Activated CD4-positive, alpha-beta T cell treated with anti-CD3 and anti-CD28 coated beads, Interleukin-2, amount 50 U/mL, for 1 hour (primary cell): ENCODE data around the gene NFILZ.

ENCODE experiments used
- DNase-seq: peaks from one replicate; pipeline ENCODE4 v3.0.0-alpha.2; 2020

Gene NFILZ

GRCh38 chr19:8642561-8642960, 12.1 kb downstream of the NFILZ start:
- no peak for DNase-seq

DNA sequence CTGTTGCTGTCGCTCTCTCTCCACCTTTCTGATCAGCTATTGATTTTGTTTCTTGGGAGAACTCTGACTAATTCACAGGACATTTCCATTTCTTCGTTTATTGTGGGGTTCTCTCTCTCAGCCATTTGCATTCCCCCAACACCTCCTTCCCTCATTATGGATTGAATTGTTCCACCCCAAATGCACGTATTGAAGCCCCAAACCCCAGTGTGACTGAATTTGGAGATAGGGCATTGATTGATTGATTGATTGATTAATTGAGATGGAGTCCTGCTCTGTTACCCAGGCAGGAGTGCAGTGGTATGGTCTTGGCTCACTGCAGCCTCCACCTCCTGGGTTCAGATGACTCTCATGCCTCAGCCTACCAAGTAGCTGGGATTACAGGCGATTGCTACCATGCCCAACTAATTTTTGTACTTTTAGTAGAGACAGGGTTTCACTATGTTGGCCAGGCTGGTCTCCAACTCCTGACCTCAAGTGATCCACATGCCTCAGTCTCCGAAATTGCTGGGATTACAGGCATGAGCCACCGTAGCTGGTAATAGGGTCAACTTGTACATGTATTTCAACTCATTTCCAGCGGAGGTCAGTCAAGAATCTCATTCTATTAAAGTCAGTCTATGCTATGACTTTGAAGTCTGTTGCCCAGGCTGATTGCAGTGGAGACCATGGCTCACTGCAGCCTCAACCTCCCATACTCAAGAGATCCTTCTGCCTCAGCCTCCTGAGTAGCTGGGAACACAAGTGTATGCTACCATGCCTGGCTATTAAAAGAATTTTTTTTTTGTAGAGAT, 13.6 kb downstream of the NFILZ start:
- no peak for DNase-seq

DNA sequence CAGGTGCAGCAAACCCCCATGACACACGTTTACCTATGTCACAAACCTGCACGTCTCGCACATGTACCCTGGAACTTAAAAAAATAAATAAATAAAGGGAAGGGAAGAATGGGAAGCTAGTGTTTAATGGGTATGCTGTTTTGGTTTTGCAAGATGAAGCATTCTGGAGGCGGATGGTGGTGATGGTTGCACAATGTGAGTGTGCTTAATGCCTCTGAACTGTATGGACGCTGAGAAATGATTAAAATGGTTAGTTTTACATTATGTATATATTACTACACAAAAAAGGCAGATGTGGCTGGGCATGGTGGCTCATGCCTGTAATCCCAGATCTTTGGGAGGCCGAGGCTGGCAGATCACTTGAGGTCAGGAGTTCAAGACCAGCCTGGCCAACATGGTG, 17.8 kb downstream of the NFILZ start:
- DNase-seq, result no peak

DNA sequence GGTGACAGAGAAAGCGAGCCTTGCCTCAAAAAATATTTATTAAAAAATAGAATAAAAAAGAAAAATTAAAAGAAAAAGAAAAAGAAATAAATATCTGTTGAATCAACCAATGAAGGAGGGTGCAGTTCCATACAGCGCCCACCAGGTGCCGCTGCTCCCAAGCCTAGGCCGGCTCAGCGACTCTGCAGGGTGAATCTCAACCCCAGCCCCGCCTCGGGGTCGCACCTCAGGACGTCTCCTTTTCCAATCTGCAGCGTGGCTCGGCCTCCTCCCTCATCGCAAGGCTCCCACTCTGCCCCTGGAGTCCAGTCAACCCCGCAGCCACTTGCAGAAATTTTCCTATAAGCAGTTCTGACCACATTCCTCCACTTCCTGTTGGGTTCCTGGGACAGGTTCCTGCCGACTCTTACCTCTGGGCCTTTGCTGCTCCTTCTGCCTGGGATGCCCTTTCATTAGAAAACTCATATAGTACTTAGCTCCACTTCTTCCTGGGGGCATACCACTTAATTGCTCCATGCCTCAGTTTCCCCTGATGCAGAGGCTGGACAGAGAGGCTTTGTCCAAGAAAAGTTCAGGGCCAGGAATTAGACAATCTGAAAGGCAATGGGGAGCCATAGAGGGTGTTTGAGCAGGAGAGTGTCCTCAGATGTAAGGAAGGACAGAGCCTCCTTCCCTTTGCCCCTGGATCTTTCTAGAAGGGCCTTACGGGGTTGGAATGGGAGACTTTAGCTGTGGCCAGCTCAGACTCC, 24.3 kb downstream of the NFILZ start:
- DNase-seq, result peak; percentile 68

- peak; percentile 28 for DNase-seq
Observed at GRCh38 chr19:8655340-8655709, 24.9 kb downstream of the NFILZ start.

DNA sequence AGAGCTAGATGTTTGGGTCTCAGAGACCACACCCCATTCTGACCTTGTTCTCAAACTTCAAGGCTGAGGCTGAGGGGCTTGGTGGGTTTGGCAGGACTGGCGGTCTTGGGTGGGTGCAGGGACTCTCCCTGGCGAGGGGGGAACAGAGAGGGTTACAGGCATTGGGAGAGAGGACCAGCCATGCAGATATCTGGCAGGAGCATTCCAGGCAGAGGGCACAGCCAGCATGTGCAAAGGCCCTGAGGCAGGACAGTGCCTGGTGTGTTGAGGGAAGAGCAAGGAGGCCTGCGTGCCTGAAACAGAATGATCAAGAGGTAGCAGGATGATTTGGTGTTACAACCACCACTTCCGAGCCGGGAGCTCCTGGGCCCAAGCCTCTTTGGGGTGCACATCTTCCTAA, 27.4 kb downstream of the NFILZ start:
- no peak for DNase-seq

GRCh38 chr19:8659905-8660304, 29.5 kb downstream of the NFILZ start:
- DNase-seq, result no peak

DNA sequence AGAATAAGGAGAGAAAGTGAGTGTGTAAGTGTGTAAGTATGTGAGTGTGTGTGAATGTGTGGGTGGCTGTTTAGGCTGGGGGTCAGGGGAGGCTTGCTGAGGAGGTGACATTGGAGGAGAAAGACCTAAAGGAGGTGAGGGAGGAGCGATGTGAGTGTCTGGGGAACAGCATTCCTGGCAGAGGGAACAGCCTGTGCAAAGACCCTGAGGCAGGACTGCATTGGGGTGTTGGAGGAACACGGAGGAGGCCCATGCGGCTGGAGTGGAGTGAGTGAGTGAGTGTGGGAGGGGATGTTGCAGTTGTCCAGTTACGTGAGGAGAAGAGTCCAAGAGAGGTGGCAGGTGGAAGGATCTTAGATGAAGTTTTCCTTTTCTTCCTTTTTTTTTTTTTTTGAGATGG, 31.8 kb downstream of the NFILZ start:
- DNase-seq, result no peak

- peak; percentile 11 for DNase-seq
Observed at GRCh38 chr19:8663920-8664670, 33.7 kb downstream of the NFILZ start.

DNA sequence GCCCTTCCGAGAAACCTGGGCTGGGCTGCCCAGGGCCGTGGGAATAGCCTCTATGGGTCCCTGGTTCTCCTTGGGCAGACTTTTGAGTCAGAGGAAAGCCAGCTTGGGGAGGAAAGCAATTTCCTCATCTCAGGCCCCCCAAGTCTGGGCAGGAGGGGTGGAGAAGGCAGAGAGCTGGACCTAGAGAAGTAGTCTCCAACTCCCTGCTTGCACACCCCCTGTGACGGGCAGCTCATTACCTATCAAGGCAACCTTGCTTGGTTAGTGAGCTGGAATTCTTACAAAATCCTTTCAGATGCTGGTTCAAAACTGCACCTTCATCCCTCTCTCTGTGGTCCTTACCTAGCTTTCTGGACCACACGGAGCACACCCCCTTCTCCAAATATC, 34.2 kb downstream of the NFILZ start:
- no peak for DNase-seq

DNA sequence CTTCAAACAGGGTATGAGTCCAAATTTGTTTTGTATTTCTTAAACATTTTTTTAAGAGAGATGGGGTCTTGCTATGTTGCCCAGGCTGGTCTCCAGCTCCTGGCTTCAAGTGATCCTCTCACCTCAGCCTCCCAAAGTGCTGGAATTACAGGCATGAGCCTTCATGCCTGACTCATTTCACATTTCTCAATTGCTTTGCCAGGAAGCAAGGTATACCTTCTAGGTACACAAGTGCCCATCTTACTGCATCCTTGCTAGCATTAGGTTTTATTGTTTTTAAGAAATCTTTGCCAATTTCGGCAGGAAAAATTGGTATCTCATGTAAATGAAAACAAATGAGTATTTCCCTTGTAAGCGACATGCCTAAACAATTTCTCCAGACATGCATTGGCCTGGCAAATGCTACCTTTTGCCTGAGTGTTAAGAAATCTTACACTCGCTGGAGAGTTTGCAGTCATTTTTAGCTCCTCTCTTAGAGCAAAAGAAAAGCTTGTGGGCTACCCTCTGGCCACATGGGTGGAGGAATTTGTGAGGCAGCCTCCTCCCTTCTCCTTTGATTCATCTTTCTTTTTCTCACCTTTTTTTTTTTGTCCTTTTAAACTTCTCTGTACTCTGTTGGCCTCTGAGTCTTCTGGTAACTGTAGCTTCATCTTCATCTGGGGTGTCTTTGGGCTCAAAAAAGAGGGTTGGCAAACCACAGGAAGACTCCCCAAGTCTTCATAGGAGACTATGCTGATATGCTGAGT, 35.2 kb downstream of the NFILZ start:
- DNase-seq, result no peak

DNA sequence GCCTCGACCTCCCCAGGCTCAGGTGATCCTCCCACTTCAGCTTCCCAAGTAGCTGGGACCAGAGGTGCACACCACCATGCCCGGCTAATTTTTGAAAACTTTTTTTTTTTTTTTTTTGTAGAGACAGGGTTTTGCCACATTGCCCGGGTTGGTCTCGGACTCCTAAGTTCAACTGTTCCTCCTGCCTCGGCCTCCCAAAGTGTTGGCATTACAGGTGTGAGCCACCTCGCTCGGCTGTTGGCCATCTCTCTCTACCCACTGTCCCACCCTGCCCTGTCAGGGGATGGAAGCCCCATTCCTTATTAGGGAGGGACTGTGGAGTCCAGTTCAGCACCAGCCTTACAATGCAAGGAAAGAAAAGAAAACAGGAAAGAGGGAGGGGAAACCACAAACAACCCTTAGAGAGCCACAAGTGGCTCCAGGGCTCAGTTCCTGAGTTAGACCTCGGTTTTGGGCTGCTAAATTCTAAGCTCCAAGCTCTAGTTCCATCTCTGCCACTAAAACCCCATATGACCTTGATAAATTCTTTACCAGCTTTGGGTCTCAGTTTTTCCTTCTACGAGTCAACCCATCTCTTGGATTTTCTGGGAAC, 36.5 kb downstream of the NFILZ start:
- no peak for DNase-seq

- no peak for DNase-seq
Observed at GRCh38 chr19:8673276-8673891, 43.0 kb downstream of the NFILZ start.

DNA sequence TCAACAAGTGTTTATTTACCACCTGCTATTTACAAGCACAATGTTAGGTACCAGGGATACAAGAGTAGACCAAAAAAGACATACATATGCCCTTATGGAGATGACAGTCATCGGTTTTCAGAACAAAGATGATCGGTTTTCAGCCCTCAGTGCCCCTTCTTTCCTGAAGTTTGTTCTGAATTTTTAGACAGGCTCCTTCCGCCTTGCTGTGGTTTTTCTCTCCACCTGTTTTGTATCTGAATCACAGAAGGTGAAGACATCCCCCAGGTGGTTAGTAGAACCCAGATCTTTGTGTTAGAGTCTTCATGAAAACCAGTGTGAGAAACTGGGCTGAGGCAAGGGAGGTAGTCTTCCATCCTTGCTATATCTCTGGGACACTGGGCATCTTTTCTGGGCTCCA, 44.6 kb downstream of the NFILZ start:
- DNase-seq, result no peak

DNA sequence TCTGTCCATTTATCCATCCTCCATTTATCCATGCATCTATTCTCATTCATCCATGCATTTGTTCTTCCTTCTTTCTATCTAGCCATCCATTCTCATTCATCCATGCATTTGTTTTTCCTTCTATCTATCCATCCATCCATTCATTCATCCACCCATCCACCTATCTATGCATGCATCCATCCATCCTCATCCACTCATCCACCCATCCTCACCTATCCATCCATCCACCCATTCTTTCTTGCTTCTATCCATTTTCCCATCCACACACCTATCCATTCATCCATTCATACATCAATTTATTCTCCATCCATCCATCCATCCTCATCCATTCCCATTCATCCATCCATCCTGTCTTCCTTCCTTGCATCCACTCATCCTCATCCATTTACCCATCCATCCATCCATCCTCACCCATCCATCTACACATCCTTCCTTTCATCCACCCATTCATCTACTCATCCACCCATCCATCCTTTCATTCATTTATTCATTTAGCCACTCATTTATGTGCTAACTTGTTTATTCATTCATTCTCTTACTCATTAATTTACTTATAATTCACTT, 47.9 kb downstream of the NFILZ start:
- no peak for DNase-seq
